ENCODE results near the gene PRKAG2.

GRCh38 chr7:151924508-151924907, 47.6 kb upstream of the PRKAG2 start:
- TF ChIP-seq TAF1 (conservative IDR thresholded peaks at IDR 0.05), result no peak
- TF ChIP-seq EGR1 (IDR thresholded peaks at IDR 0.05; ENCODE audit: low read depth in 2 of 2), result no peak
- no peak for TF ChIP-seq JUND (IDR thresholded peaks at IDR 0.05)
- no peak for TF ChIP-seq CTCF (IDR thresholded peaks at IDR 0.05; ENCODE audit: low read depth, low read length, missing input control)
- no peak for TF ChIP-seq RAD21 (IDR thresholded peaks at IDR 0.05)
- no peak for TF ChIP-seq YY1 (IDR thresholded peaks at IDR 0.05)
- no peak for TF ChIP-seq ZBTB33 (IDR thresholded peaks at IDR 0.05)
- no peak for TF ChIP-seq ATF3 (IDR thresholded peaks at IDR 0.05)
